Vagina (tissue), 2 donors: ENCODE measurements around the gene DAB2IP. TPM values are rescaled to one million over a fixed set of nuclear protein-coding genes. Genes with fewer than 3 reads are reported as not detected.

ENCODE experiments used
- DNase-seq, 2 donors: peaks; one replicate each; pipeline ENCODE4 v3.0.0-alpha.2; 2017; ENCODE audit errors: extremely low spot score in 2 of 2
- H3K27ac ChIP-seq: fragments of 200-600 bp; sonication (generic); one replicate; pipeline ENCODE4 v1.5.1; 2019
- H3K27me3 ChIP-seq: fragments of 200-600 bp; sonication (generic); one replicate; pipeline ENCODE4 v1.5.1; 2019
- H3K36me3 ChIP-seq, 2 donors: fragments of 200-600 bp; sonication (generic); one replicate each; pipeline ENCODE4 v1.5.1; 2017 to 2019
- H3K4me1 ChIP-seq: fragments of 200-600 bp; sonication (generic); one replicate; pipeline ENCODE4 v1.5.1; 2019
- H3K4me3 ChIP-seq, 2 donors: fragments of 200-600 bp; sonication (generic); 1 replicate in 1 of 2; 2 replicates in 1 of 2; pipeline ENCODE4 v1.5.1; 2016 to 2019
- H3K9me3 ChIP-seq: fragments of 200-600 bp; sonication (generic); one replicate; pipeline ENCODE4 v1.5.1; 2019
- POLR2A ChIP-seq, 2 donors: fragments of 450-650 bp; IDR thresholded peaks; one replicate each; pipeline ENCODE4 v1.6.1; 2017; ENCODE audit warnings: antibody characterized with exemption in 2 of 2, mild to moderate bottlenecking in 2 of 2, moderate library complexity in 2 of 2
- POLR2AphosphoS5 ChIP-seq, 2 donors: sonication (generic); formaldehyde crosslinking; IDR thresholded peaks; one replicate each; pipeline ENCODE4 v1.9.0; 2017; ENCODE audit warnings: antibody characterized with exemption in 2 of 2, mild to moderate bottlenecking in 2 of 2, low read depth in 1 of 2; ENCODE audit not compliant: insufficient read depth in 1 of 2
- intact Hi-C: fragments of 100-400 bp; cut with DNase I; formaldehyde crosslinking; loops from one replicate; pipeline ENCODE4 v1.15.1; 2023
- total RNA-seq: library from RNA; depleted of rRNA; stranded (reverse); fragments of >200 nt; gene quantifications from one replicate; pipeline ENCODE4 v1.2.3, GENCODE V29; 2016
- TF ChIP-seq, protein P1 (sequence below), 3 experiments: fragments of 450-650 bp in 2 of 3; fragments of 200-600 bp in 1 of 3; sonication (generic) in 1 of 3; IDR thresholded peaks; one replicate each; pipeline ENCODE4 v1.5.1; 2017 to 2019; ENCODE audit warnings: antibody characterized with exemption in 3 of 3, mild to moderate bottlenecking in 2 of 3, moderate library complexity in 2 of 3

DAB2IP gene
- total RNA-seq, 1 donor from 2014 or later: 38.8 TPM

DNA sequence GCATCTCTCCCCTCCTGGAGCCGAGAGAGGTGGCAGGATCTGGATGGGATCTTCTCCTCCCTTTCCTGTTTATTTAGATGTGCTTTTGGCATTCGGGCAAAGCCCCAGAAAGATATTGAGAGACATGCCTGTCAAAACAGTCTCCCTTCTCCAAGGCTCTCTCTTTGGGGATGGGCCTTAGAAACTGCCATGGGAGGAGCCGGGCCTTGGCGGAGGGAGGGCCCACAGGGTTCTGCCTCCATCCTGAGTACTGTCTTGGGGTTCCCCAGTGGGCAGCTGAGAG is 41.9 kb downstream of the DAB2IP start:
- Histone ChIP-seq H3K27me3 (no peaks in the 10 kb centered on the region), H3K36me3 (no peaks in the 10 kb centered on the region), H3K9me3 (no peaks in the 10 kb centered on the region), H3K4me3 (no peak overlapping the region), H3K4me1 (peaks cover 33% of the 10 kb centered on the region), H3K27ac (peak overlapping the region; percentile 63)
- intact Hi-C loops: no loop called here
- no peak for DNase-seq
- TF ChIP-seq, protein P1, sequence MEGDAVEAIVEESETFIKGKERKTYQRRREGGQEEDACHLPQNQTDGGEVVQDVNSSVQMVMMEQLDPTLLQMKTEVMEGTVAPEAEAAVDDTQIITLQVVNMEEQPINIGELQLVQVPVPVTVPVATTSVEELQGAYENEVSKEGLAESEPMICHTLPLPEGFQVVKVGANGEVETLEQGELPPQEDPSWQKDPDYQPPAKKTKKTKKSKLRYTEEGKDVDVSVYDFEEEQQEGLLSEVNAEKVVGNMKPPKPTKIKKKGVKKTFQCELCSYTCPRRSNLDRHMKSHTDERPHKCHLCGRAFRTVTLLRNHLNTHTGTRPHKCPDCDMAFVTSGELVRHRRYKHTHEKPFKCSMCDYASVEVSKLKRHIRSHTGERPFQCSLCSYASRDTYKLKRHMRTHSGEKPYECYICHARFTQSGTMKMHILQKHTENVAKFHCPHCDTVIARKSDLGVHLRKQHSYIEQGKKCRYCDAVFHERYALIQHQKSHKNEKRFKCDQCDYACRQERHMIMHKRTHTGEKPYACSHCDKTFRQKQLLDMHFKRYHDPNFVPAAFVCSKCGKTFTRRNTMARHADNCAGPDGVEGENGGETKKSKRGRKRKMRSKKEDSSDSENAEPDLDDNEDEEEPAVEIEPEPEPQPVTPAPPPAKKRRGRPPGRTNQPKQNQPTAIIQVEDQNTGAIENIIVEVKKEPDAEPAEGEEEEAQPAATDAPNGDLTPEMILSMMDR (IDR thresholded peaks at IDR 0.05): no peak
- TF ChIP-seq POLR2AphosphoS5 (IDR thresholded peaks at IDR 0.05; ENCODE audit: insufficient read depth in 1 of 2, low read depth in 1 of 2) (no peak), POLR2A (IDR thresholded peaks at IDR 0.05) (no peak)

DNA sequence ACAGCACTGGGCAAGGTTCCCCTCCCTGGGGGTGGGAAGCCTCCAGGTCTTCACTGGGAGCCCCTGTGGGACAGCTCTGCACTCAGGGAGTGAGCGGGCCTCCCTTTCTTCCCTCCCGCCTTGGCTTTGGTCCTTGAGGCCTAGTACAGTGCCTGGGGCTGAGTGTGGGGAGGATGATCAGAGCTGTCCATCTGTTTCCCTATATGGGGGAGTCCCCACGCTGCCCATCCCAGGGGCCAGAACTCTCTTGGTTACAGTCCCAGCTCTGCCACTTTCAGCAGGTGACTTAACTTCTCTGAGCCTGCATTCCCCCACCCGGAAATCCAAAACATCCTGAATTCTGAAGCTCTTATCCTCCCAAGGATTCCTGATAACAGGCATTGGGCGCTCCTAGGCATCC is 42.6 kb downstream of the DAB2IP start:
- H3K4me1 ChIP-seq: peaks cover 38% of the 10 kb centered on the region
- no peak for DNase-seq

DNA sequence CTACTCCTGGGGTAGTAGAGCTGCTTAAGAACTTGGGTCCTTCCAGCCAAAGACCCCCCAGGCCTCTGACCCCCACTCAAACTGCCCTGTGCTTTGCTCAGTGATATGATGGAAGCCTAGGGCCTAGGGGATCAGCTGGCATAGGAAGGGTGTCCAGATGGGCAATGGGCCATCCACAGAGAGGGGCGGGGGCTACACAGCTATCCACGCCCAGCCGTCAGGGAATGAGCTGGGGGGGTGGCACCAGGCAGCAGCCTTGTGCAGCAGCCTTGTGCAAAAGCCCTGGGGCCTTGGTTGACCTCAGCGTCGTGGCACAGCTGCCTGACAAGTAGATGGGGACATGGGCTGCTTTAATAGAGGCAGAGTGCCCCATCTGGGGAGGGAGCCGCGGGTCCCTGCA is 43.2 kb downstream of the DAB2IP start:
- Histone ChIP-seq H3K4me3 (no peak overlapping the region), H3K4me1 (peaks cover 39% of the 10 kb centered on the region), H3K9me3 (no peaks in the 10 kb centered on the region), H3K36me3 (no peaks in the 10 kb centered on the region), H3K27ac (no peak overlapping the region), H3K27me3 (no peaks in the 10 kb centered on the region)
- intact Hi-C loops: no loop called here
- TF ChIP-seq POLR2A (IDR thresholded peaks at IDR 0.05): no peak
- no peak for TF ChIP-seq POLR2AphosphoS5 (IDR thresholded peaks at IDR 0.05; ENCODE audit: insufficient read depth in 1 of 2, low read depth in 1 of 2)
- TF ChIP-seq, protein P1 (IDR thresholded peaks at IDR 0.05): no peak
- DNase-seq: no peak

More for the DNA sequence above, 42.6 kb downstream of the DAB2IP start:
- no peaks in the 10 kb centered on the region for H3K27me3 ChIP-seq
- no peaks in the 10 kb centered on the region for H3K36me3 ChIP-seq
- H3K4me3 ChIP-seq: no peak overlapping the region
- H3K27ac ChIP-seq: peak overlapping the region; percentile 63
- intact Hi-C loops: no loop called here
- no peaks in the 10 kb centered on the region for H3K9me3 ChIP-seq
- TF ChIP-seq POLR2AphosphoS5 (IDR thresholded peaks at IDR 0.05; ENCODE audit: insufficient read depth in 1 of 2, low read depth in 1 of 2) (no peak), POLR2A (IDR thresholded peaks at IDR 0.05) (no peak)
- TF ChIP-seq, protein P1 (IDR thresholded peaks at IDR 0.05): no peak

DNA sequence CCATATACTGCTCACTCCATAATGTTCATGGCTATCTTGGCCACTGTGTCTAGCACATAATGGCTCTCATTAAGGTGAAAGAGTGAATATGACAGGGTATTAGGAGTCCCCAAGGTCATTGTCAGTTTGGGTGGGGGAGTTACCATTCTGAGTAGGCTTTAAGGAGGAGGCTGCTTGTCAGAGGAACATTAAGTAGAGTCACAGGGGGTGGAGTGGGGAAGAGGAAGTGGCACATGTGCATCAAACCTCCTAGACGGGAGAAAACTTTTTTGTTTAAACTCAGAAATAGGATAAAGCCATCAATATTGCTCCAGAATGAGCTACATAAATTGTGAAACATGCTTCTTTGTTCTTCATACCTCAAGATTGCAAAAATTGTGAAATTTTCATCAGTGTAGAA is 45.5 kb downstream of the DAB2IP start:
- Histone ChIP-seq H3K4me1 (peaks cover 50% of the 10 kb centered on the region), H3K27me3 (no peaks in the 10 kb centered on the region), H3K4me3 (no peak overlapping the region), H3K9me3 (no peaks in the 10 kb centered on the region), H3K36me3 (no peaks in the 10 kb centered on the region), H3K27ac (no peak overlapping the region)
- intact Hi-C loops: loop anchor here (5.0 kb wide), 1 partner anchor 295 kb away; no protein-coding TSS in a partner anchor
- TF ChIP-seq, protein P1 (IDR thresholded peaks at IDR 0.05): no peak
- TF ChIP-seq POLR2A (IDR thresholded peaks at IDR 0.05): no peak
- no peak for TF ChIP-seq POLR2AphosphoS5 (IDR thresholded peaks at IDR 0.05; ENCODE audit: insufficient read depth in 1 of 2, low read depth in 1 of 2)
- no peak for DNase-seq

DNA sequence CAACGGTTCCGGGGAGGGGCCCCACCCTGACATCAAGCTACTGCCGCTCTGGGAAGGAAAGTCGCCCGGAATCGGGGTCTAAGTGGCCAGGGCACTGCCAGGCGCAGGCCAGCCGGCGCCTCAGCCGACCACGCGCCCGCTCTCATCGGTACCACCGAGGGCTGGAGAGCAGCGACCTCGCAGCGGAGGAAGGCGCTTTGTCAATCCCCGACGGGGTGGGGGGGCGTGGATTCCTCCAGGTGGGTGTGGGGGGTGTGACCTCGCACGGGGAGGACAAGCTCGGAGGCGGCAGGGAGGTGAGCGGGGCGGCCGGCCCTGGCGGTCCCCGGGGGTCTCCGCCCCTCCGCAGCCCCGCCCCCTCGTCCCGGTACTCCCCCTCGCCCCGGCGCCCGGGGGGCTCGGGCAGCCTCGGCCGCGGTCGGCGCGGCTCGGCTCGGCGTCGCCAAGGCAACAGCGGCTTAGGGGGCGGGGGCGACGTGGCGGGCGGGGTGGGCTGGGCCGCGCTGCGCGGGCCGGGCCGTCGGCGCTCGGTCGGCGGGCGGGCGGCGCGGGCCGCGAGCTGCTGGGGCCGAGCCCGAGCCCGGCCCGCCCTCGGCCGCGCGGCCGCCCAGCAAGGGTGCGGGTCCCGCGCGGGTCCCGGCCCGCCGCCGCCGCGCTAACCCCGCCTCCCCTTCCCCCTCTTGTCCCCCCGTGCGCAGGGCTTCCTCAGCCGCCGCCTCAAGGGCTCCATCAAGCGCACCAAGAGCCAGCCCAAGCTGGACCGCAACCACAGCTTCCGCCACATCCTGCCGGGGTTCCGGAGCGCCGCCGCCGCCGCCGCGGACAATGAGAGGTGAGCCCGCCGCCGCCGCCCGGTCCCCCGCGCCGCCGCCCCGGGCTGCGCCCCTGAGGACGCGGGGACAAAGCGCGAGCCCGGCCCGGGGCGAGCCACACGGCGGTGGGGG is 47.5 kb downstream of the DAB2IP start:
- no peaks in the 10 kb centered on the region for H3K9me3 ChIP-seq
- no peak for DNase-seq
- intact Hi-C loops: loop anchor here (5.0 kb wide), 1 partner anchor 293 kb away; no protein-coding TSS in a partner anchor
- no peaks in the 10 kb centered on the region for H3K27me3 ChIP-seq
- peak overlapping the region; percentile 79 for H3K27ac ChIP-seq
- H3K4me1 ChIP-seq: peaks cover 50% of the 10 kb centered on the region
- no peaks in the 10 kb centered on the region for H3K36me3 ChIP-seq
- peak overlapping the region; percentile 56 to 86 for H3K4me3 ChIP-seq
- TF ChIP-seq, protein P1 (IDR thresholded peaks at IDR 0.05): no peak
- TF ChIP-seq POLR2AphosphoS5 (IDR thresholded peaks at IDR 0.05; ENCODE audit: insufficient read depth in 1 of 2, low read depth in 1 of 2): no peak
- TF ChIP-seq POLR2A (IDR thresholded peaks at IDR 0.05): no peak
